HepG2 (cell line): ENCODE measurements around the gene SOCS1. TPM values are rescaled to one million over a fixed set of nuclear protein-coding genes. Genes with fewer than 3 reads are reported as not detected.

Experiments
- ATM ChIP-seq: fragments of 450-650 bp; IDR thresholded peaks from 2 replicates; pipeline ENCODE4 v1.7.1; 2017; ENCODE audit warnings: mild to moderate bottlenecking, borderline replicate concordance
- ERF ChIP-seq: IDR thresholded peaks from 2 replicates; pipeline ENCODE4 v1.6.1; 2018; ENCODE audit warnings: missing biosample characterization, missing genetic modification reagents
- FOXO4 ChIP-seq: sonication (generic); formaldehyde crosslinking; conservative IDR thresholded peaks from 2 replicates; pipeline ENCODE4 v1.8.1; 2023; ENCODE audit warnings: missing genetic modification reagents
- KAT7 ChIP-seq: IDR thresholded peaks from 2 replicates; pipeline ENCODE4 v1.6.1; 2018; ENCODE audit warnings: borderline replicate concordance, missing compliant biosample characterization
- KDM3A ChIP-seq: IDR thresholded peaks from 2 replicates; pipeline ENCODE4 v1.6.1; 2018; ENCODE audit warnings: low read depth, missing compliant biosample characterization
- KLF15 ChIP-seq: sonication (generic); formaldehyde crosslinking; IDR thresholded peaks from 2 replicates; pipeline ENCODE4 v1.8.1; 2023; ENCODE audit warnings: borderline replicate concordance, mild to moderate bottlenecking, inconsistent platforms, missing genetic modification reagents, mixed read lengths
- KMT2B ChIP-seq: IDR thresholded peaks from 2 replicates; pipeline ENCODE4 v1.6.1; 2016; ENCODE audit warnings: missing genetic modification reagents, missing compliant biosample characterization
- NFE2 ChIP-seq: sonication (generic); formaldehyde crosslinking; IDR thresholded peaks from 2 replicates; pipeline ENCODE4 v1.4.0; 2020; ENCODE audit warnings: missing genetic modification reagents
- ZBTB10 ChIP-seq: sonication (generic); formaldehyde crosslinking; IDR thresholded peaks from 2 replicates; pipeline ENCODE4 v1.4.0; 2020; ENCODE audit warnings: missing genetic modification reagents, borderline replicate concordance
- ZBTB4 ChIP-seq: sonication (generic); formaldehyde crosslinking; IDR thresholded peaks from 2 replicates; pipeline ENCODE4 v1.4.0; 2020; ENCODE audit warnings: missing genetic modification reagents, mild to moderate bottlenecking, borderline replicate concordance
- ZNF280D ChIP-seq: sonication (generic); formaldehyde crosslinking; IDR thresholded peaks from 2 replicates; pipeline ENCODE4 v1.5.1; 2020; ENCODE audit warnings: mild to moderate bottlenecking, missing genetic modification reagents
- ZNF331 ChIP-seq: sonication (generic); formaldehyde crosslinking; IDR thresholded peaks from 2 replicates; pipeline ENCODE4 v1.4.0; 2020; ENCODE audit warnings: missing genetic modification reagents
- ZNF589 ChIP-seq: sonication (generic); formaldehyde crosslinking; conservative IDR thresholded peaks from 2 replicates; pipeline ENCODE4 v1.8.0; 2022; ENCODE audit warnings: mild to moderate bottlenecking, moderate library complexity, missing genetic modification reagents
- ZNF598 ChIP-seq: sonication (generic); formaldehyde crosslinking; IDR thresholded peaks from 2 replicates; pipeline ENCODE4 v1.5.1; 2020; ENCODE audit warnings: mild to moderate bottlenecking, missing genetic modification reagents, borderline replicate concordance
- ZNF616 ChIP-seq: sonication (generic); formaldehyde crosslinking; IDR thresholded peaks from 2 replicates; pipeline ENCODE4 v1.5.0; 2020; ENCODE audit warnings: low read depth, mild to moderate bottlenecking, missing genetic modification reagents
- ZNF691 ChIP-seq: sonication (generic); formaldehyde crosslinking; IDR thresholded peaks from 2 replicates; pipeline ENCODE4 v1.4.0; 2020; ENCODE audit warnings: missing genetic modification reagents, low read depth, mild to moderate bottlenecking, borderline replicate concordance
- polyA plus RNA-seq, 8 experiments: library from polyadenylated mRNA; depleted of rRNA in 3 of 8; stranded (reverse) in 7 of 8; unstranded in 1 of 8; fragments of >200 nt; fragmentation: Illumina TruSeq in 4 of 8; extraction: Trizol in 4 of 8; gene quantifications; 2 replicates each; pipeline versions ENCODE4 v1.2.1 to v1.2.3, GENCODE V29; 2011 to 2016; ENCODE audit warnings: low read depth in 4 of 8, missing spikeins in 1 of 8, mixed read lengths in 1 of 8; ENCODE audit not compliant: insufficient read depth in 1 of 8
- total RNA-seq, 5 experiments: library from RNA; depleted of rRNA; stranded (reverse); fragments of >200 nt; fragmentation: Illumina TruSeq; extraction: Trizol; gene quantifications; 2 replicates each; pipeline ENCODE4 v1.2.3, GENCODE V29; 2016; ENCODE audit warnings: low read depth in 1 of 5

SOCS1 gene
- total and polyA plus RNA-seq, 2 of the 13 experiments (the other 11 are each of a cell fraction or from before 2014, with no cell fraction given): 5.3 to 6.3 TPM

- peak; percentile 75; the same call in 1 of the 2 replicates for TF ChIP-seq ZNF598 (CRISPR knock-in tag)
- 0 out of 2 replicates have a peak, but pooled peaks have one; percentile 9 for TF ChIP-seq KMT2B (CRISPR knock-in tag)
- peak; percentile 79; the same call in 1 of the 2 replicates for TF ChIP-seq ZNF691 (CRISPR knock-in tag)
- TF ChIP-seq KDM3A: peak; percentile 59; the same call in 1 of the 2 replicates
- TF ChIP-seq ATM: no peak
- TF ChIP-seq KAT7 (CRISPR knock-in tag): peak; percentile 85
- peak; percentile 97 for TF ChIP-seq ZNF589 (CRISPR knock-in tag)
- TF ChIP-seq ZNF616 (CRISPR knock-in tag): peak; percentile 95; the same call in 1 of the 2 replicates
- TF ChIP-seq ZBTB10: peak; percentile 84; the same call in 1 of the 2 replicates
- TF ChIP-seq ZNF280D (CRISPR knock-in tag): peak; percentile 63
- TF ChIP-seq KLF15: no peak
- peak; percentile 80 for TF ChIP-seq ZNF331 (CRISPR knock-in tag)
- peak; percentile 34; the same call in 1 of the 2 replicates for TF ChIP-seq NFE2 (CRISPR knock-in tag)
- peak; percentile 8; the same call in 1 of the 2 replicates for TF ChIP-seq FOXO4
- 0 out of 2 replicates have a peak, but pooled peaks have one; percentile 21 for TF ChIP-seq ERF (CRISPR knock-in tag)
- TF ChIP-seq ZBTB4 (CRISPR knock-in tag): peak; percentile 86; the same call in 1 of the 2 replicates
These were observed 41.6 kb upstream of the SOCS1 start (continued) for GRCh38 chr16:11297492-11298142.
